NCI-H1930 (cell line): Measurements from ENCODE around the gene KCNN1.
"Not testable (repeated sequence)": the region's sequence is repeated elsewhere in the genome, so short reads cannot be mapped to it uniquely, and the experiment has no call there.

Experiments
- DNase-seq, 2 experiments: peaks; one replicate each; lab custom pipeline; 2025; lab: John Stamatoyannopoulos, UW

The KCNN1 gene

GRCh38 chr19:18031401-18031800 lies 64.5 kb downstream of the KCNN1 start:
- not testable (repeated sequence) for DNase-seq

- not testable (repeated sequence) for DNase-seq
These were observed 65.2 kb downstream of the KCNN1 start for GRCh38 chr19:18032102-18032501.

GRCh38 chr19:18041054-18041453 lies 74.1 kb downstream of the KCNN1 start:
- DNase-seq = no peak

GRCh38 chr19:18043676-18044075 lies 76.8 kb downstream of the KCNN1 start:
- DNase-seq = no peak

GRCh38 chr19:18044825-18045304 lies 78.0 kb downstream of the KCNN1 start:
- no peak for DNase-seq

- no peak for DNase-seq
These were observed 78.6 kb downstream of the KCNN1 start for GRCh38 chr19:18045307-18046050.

- DNase-seq = no peak
These were observed 79.3 kb downstream of the KCNN1 start for GRCh38 chr19:18046059-18046718.

GRCh38 chr19:18049385-18049784 lies 82.5 kb downstream of the KCNN1 start:
- no peak for DNase-seq
